K562 (cell line): ENCODE measurements around the gene PIP4K2A. TPM values are rescaled to one million over a fixed set of nuclear protein-coding genes. Genes with fewer than 3 reads are reported as not detected.

Experiments
- ATAC-seq: fragments of 200-7000 bp; cut with Tn5 transposase; 3 replicates; pipeline ENCODE4 v1.9.1; 2020; ENCODE audit warnings: moderate library complexity
- BruUV-seq: library from RNA; stranded (reverse); fragments of 400-500 nt; replicated peaks from 2 replicates; lab custom pipeline; 2021; lab: Mats Ljungman, UMichigan
- CTCF ChIA-PET: fragments of 300-600 bp; formaldehyde crosslinking; extraction: SDS; loops from one replicate; lab custom pipeline; 2021; ENCODE audit warnings: low intra/inter-chr PET ratio; lab: Yijun Ruan, JAX
- POLR2A ChIA-PET: fragments of 300-600, 350-650 bp; sonication (Branson Sonifier 250); formaldehyde crosslinking; extraction: SDS; loops from one replicate; lab custom pipeline; 2021; ENCODE audit warnings: antibody characterized with exemption, inconsistent platforms; lab: Yijun Ruan, JAX
- DNase-seq, 4 experiments: peaks; one replicate each; pipeline versions ENCODE4 v3.0.0 to v3.0.0-alpha.2; 2011 to 2018; ENCODE audit warnings: low spot score in 3 of 4, mixed read lengths in 3 of 4; ENCODE audit errors: extremely low read depth in 1 of 4
- FAIRE-seq: peaks from 2 replicates; lab custom pipeline; 2011; peaks lifted over from hg19 to GRCh38; lab: Jason Lieb, UNC
- H2AFZ ChIP-seq: 2 replicates; pipeline ENCODE4 v1.6.0; 2011; ENCODE audit warnings: low read depth, low read length, control low read depth, inconsistent platforms
- H3K27ac ChIP-seq: fragments of 200-600 bp; 3 replicates; pipeline ENCODE4 v1.8.0; 2011; ENCODE audit warnings: low read depth, mild to moderate bottlenecking, control low read depth, inconsistent platforms, low read length, moderate library complexity, mixed read lengths; ENCODE audit errors: extremely low read depth
- H3K27me3 ChIP-seq, 2 experiments: fragments of 300-600 bp in 1 of 2; 2 replicates in 1 of 2; 3 replicates in 1 of 2; pipeline versions ENCODE4 v1.6.0 to v1.8.0; 2011; ENCODE audit warnings: inconsistent platforms in 2 of 2, low read length in 2 of 2, mild to moderate bottlenecking in 1 of 2, mixed read lengths in 1 of 2, moderate library complexity in 1 of 2; ENCODE audit not compliant: control insufficient read depth in 2 of 2, insufficient read depth in 2 of 2
- H3K36me3 ChIP-seq: fragments of 300-600 bp; 3 replicates; pipeline ENCODE4 v1.8.0; 2011; ENCODE audit warnings: mild to moderate bottlenecking, low read length, inconsistent platforms; ENCODE audit not compliant: control insufficient read depth, insufficient read depth
- H3K4me1 ChIP-seq, 2 experiments: fragments of 200-600 bp in 1 of 2; replicated peaks in 1 of 2; 2 replicates in 1 of 2; 3 replicates in 1 of 2; pipeline versions ENCODE4 v1.5.1 to v1.8.0; 2011; ENCODE audit warnings: inconsistent platforms in 2 of 2, low read length in 2 of 2, mild to moderate bottlenecking in 1 of 2, mixed read lengths in 1 of 2, moderate library complexity in 1 of 2; ENCODE audit not compliant: control insufficient read depth in 2 of 2, insufficient read depth in 2 of 2
- H3K4me2 ChIP-seq: 2 replicates; pipeline ENCODE4 v1.6.1; 2011; ENCODE audit warnings: low read length, control low read depth, inconsistent platforms, mixed read lengths; ENCODE audit not compliant: insufficient read depth
- H3K4me3 ChIP-seq: fragments of 200-600 bp; sonication (generic), shearing (Covaris generic); 2 replicates; pipeline ENCODE4 v1.5.1; 2016; ENCODE audit warnings: control low read depth, inconsistent platforms
- H3K79me2 ChIP-seq: fragments of 200-600 bp; 3 replicates; pipeline ENCODE4 v1.8.0; 2011; ENCODE audit warnings: low read length, inconsistent platforms; ENCODE audit not compliant: control insufficient read depth, insufficient read depth
- H3K9ac ChIP-seq, 2 experiments: 2 replicates each; pipeline versions ENCODE4 v1.6.0 to v1.6.1; 2011; ENCODE audit warnings: low read depth in 2 of 2, low read length in 2 of 2, control low read depth in 1 of 2, inconsistent platforms in 1 of 2, mild to moderate bottlenecking in 1 of 2, mixed read lengths in 1 of 2; ENCODE audit not compliant: insufficient read depth in 1 of 2
- H3K9me1 ChIP-seq: one replicate; pipeline ENCODE4 v1.6.0; 2011; ENCODE audit warnings: inconsistent platforms, mild to moderate bottlenecking, low read length, moderate library complexity; ENCODE audit not compliant: control insufficient read depth, insufficient read depth
- H3K9me3 ChIP-seq: replicated peaks from 2 replicates; pipeline ENCODE4 v1.5.1; 2011; ENCODE audit warnings: low read depth, low read length, inconsistent platforms; ENCODE audit not compliant: control insufficient read depth, insufficient read depth
- H4K20me1 ChIP-seq: replicated peaks from 2 replicates; pipeline ENCODE4 v1.6.1; 2011; ENCODE audit warnings: low read length, inconsistent platforms, mixed read lengths; ENCODE audit not compliant: control insufficient read depth, insufficient read depth
- CGGBP1 ChIP-seq: fragments of 250-450 bp; sonication (Bioruptor Pico); IDR thresholded peaks from 2 replicates; pipeline ENCODE4 v1.9.0; 2021; ENCODE audit warnings: mild to moderate bottlenecking
- RFX1 ChIP-seq: fragments of 450-650 bp; IDR thresholded peaks from 2 replicates; pipeline ENCODE4 v1.6.1; 2016; ENCODE audit warnings: mild to moderate bottlenecking, moderate library complexity
- ZNF592 ChIP-seq: fragments of 450-650 bp; IDR thresholded peaks from 2 replicates; pipeline ENCODE4 v1.6.1; 2017; ENCODE audit warnings: antibody characterized with exemption, mild to moderate bottlenecking
- WGBS: fragments of 100-300 bp; shearing (Covaris generic); methylation state at CpG from one replicate; pipeline ENCODE4 v1.1.6; 2016; ENCODE audit warnings: low coverage, mixed read lengths; ENCODE audit not compliant: insufficient coverage; ENCODE audit errors: missing lambda C conversion rate; 5-methylcytosine and 5-hydroxymethylcytosine counted together
- in situ Hi-C: fragments of 300-500 bp; cut with MboI; formaldehyde crosslinking; loops from 4 replicates; pipeline ENCODE4 v1.15.0; 2018; ENCODE audit warnings: inconsistent platforms, mixed read lengths
- intact Hi-C: fragments of 100-400 bp; cut with micrococcal nuclease; formaldehyde crosslinking; loops from 2 replicates; pipeline ENCODE4 v1.14.2; 2022
- polyA plus RNA-seq, 8 experiments: library from polyadenylated mRNA; depleted of rRNA in 4 of 8; stranded (reverse) in 5 of 8; unstranded in 3 of 8; fragments of >200 nt; fragmentation: Nextera tagmentation in 2 of 8; fragmentation: Illumina TruSeq in 1 of 8; extraction: Ambion mirVana in 2 of 8; extraction: Trizol in 1 of 8; gene quantifications; 2 replicates each; pipeline versions ENCODE4 v1.2.1 to v1.2.3, GENCODE V29; 2011 to 2014; ENCODE audit warnings: inconsistent platforms in 1 of 8, missing spikeins in 1 of 8
- total RNA-seq, 7 experiments: library from RNA; depleted of rRNA in 6 of 7; stranded (reverse); fragments of >200 nt in 6 of 7; fragmentation: Illumina TruSeq in 2 of 7; extraction: Trizol in 2 of 7; gene quantifications; 2 replicates each; pipeline versions ENCODE4 v1.2.1 to v1.2.3, GENCODE V29; 2011 to 2021; ENCODE audit warnings: low replicate concordance in 1 of 7
- TF ChIP-seq, protein P1 (sequence below), 2 experiments: fragments of 450-650 bp; conservative IDR thresholded peaks; 2 replicates each; pipeline ENCODE4 v1.6.1; 2017; ENCODE audit warnings: mild to moderate bottlenecking in 2 of 2, moderate library complexity in 2 of 2

Gene PIP4K2A
- total and polyA plus RNA-seq, 9 of the 15 experiments (the other 6 are each of a cell fraction or from before 2014, with no cell fraction given): 35.6 to 117 (median 71.9) TPM

GRCh38 chr10:22633528-22633927, 80.8 kb downstream of the PIP4K2A start:
- intact Hi-C loops: loop anchor here (5.0 kb wide), 1 partner anchor 79 kb away; the partner anchor contains the start of gene PIP4K2A
- in situ Hi-C loops: no loop called here
- no peak overlapping the region for H3K4me2 ChIP-seq
- peaks cover 0 to 35% of the 10 kb centered on the region in 2 experiments; a peak in 4 of 5 replicates for H3K4me1 ChIP-seq
- H3K79me2 ChIP-seq: peaks cover 99% of the 10 kb centered on the region
- DNase-seq (no peak), FAIRE-seq (no peak), ATAC-seq (no peak)
- H3K27me3 ChIP-seq: no peaks in the 10 kb centered on the region
- TF ChIP-seq RFX1 (0 out of 2 replicates have a peak, but pooled peaks have one; percentile 18), CGGBP1 (CRISPR knock-in tag) (no peak)
- no peak overlapping the region for H2AFZ ChIP-seq
- 0 out of 4 replicates have a peak overlapping the region, but pooled peaks of 1 of the 2 experiments have one; percentile 27 for H3K9ac ChIP-seq
- 88% methylated on average over 11 of the region's 11 CpGs for WGBS
- no peak overlapping the region for H3K4me3 ChIP-seq
- ChIA-PET POLR2A (interaction anchor here (3.4 to 4.3 kb wide), 3 partner anchors 10 to 16 kb away, joined by 20 to 23 read pairs (median 20); no protein-coding TSS in a partner anchor), CTCF (no interaction called here)
- no peaks in the 10 kb centered on the region for H3K9me1 ChIP-seq
- no peaks in the 10 kb centered on the region; the same call in 1 of the 2 replicates for H4K20me1 ChIP-seq
- no TSS peak for BruUV-seq
- no peaks in the 10 kb centered on the region for H3K9me3 ChIP-seq
- H3K36me3 ChIP-seq: no peaks in the 10 kb centered on the region; the same call in 2 of the 3 replicates
- peak overlapping the region; percentile 89; the same call in 2 of the 3 replicates for H3K27ac ChIP-seq

DNA sequence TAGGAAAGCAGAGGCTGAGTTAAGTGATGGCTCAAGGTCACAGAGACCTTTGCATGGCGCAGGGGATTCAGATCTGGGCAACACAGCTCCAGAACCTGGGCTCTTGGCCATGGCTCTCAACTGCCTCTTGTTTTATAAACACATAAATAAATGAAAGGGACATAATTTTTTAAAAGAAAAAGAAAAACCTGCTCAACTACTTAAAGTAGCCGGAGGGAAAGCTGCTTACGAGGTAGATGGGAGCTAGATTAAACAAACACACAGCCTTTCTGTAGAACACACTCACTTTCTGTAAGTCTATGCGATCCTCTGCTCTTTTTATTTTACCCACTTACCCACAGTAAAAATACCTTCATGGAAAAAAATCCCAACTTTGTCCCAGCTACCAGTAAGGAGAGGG, 81.3 kb downstream of the PIP4K2A start:
- in situ Hi-C loops (no loop called here), intact Hi-C loops (loop anchor here (5.0 kb wide), 1 partner anchor 79 kb away; the partner anchor contains the start of gene PIP4K2A)
- Histone ChIP-seq H3K27ac (peak overlapping the region; percentile 89; the same call in 2 of the 3 replicates), H3K79me2 (peaks cover 99% of the 10 kb centered on the region), H4K20me1 (no peaks in the 10 kb centered on the region; the same call in 1 of the 2 replicates), H3K9me1 (no peaks in the 10 kb centered on the region), H3K36me3 (peaks cover 3% of the 10 kb centered on the region; the same call in 1 of the 3 replicates), H3K27me3 (no peaks in the 10 kb centered on the region), H3K9ac (no peak overlapping the region), H3K9me3 (no peaks in the 10 kb centered on the region), H2AFZ (no peak overlapping the region), H3K4me3 (no peak overlapping the region), H3K4me1 (peaks cover 0 to 39% of the 10 kb centered on the region in 2 experiments; a peak in 4 of 5 replicates), H3K4me2 (no peak overlapping the region)
- 85% methylated on average over 3 of the region's 4 CpGs for WGBS
- FAIRE-seq (no peak), DNase-seq (no peak), ATAC-seq (no peak)
- no TSS peak for BruUV-seq
- POLR2A ChIA-PET: interaction anchor here (0.6 to 4.3 kb wide), 4 partner anchors 10 to 19 kb away, joined by 3 to 23 read pairs (median 20); no protein-coding TSS in a partner anchor
- CTCF ChIA-PET: no interaction called here
- TF ChIP-seq ZNF592: no peak
- TF ChIP-seq, protein P1, sequence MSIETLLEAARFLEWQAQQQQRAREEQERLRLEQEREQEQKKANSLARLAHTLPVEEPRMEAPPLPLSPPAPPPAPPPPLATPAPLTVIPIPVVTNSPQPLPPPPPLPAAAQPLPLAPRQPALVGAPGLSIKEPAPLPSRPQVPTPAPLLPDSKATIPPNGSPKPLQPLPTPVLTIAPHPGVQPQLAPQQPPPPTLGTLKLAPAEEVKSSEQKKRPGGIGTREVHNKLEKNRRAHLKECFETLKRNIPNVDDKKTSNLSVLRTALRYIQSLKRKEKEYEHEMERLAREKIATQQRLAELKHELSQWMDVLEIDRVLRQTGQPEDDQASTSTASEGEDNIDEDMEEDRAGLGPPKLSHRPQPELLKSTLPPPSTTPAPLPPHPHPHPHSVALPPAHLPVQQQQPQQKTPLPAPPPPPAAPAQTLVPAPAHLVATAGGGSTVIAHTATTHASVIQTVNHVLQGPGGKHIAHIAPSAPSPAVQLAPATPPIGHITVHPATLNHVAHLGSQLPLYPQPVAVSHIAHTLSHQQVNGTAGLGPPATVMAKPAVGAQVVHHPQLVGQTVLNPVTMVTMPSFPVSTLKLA (conservative IDR thresholded peaks at IDR 0.05): no peak
